ENCODE data around the gene LRRC1.
"Not testable (repeated sequence)": the region's sequence is repeated elsewhere in the genome, so short reads cannot be mapped to it uniquely, and the experiment has no call there.

LRRC1 gene

DNA sequence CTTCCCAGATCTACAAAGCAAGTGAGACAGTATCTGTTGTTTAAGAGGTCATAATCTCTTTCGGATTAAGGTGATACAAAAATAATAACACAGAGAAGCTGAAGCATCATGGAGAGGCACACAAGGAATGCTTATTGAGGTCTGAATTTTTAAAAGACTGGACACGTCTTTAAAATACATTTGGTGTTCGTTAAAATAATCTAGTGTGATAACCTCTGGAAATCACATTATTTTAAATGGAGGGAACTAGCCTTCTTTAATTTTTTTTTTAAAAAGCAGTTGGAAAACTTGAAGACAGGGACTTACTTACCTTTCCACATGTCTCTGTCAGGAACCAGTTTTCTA is 1.9 kb upstream of the LRRC1 start:
- DNase-seq (ENCODE audit: low read depth, low spot score) = no peak

DNA sequence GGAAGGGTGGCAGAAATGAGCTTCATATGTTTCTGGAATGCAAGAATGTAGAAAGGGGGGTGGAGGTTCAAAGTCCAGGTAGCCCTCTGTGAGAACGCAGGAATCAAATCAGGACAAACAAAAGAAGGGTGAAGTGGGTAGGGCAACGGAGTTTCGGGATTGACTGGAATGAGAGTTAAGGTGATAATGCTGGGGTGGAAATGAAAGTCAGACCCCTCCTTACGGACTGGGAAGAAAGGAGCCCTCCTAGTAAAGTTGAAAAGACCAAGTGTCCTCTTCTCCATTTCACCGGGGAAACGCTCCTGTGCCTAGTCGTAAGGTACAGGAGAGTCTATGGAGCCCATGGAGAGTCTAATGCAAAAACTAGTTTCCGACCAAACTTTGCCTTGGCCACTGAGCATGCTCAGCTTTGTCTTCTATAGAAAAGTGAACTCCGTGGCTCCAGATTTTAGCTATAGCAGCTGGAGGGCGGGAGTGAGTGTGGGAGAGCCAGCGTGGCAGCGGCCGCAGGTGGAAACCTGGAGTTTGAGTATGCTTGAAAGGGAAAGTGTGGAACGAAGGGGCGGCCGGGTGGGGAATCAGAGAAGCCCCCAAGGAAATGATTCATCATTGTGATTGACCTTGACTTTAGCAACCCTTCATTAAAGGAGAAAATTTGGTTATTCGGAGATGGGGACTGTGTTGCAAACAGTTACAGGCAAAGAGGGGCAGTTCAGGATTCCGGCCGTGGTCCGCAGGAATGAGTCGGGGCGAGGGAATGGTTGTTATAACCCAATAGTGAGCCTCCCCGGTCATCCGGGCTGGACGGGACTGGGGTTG is 1.3 kb upstream of the LRRC1 start:
- no peak for DNase-seq (ENCODE audit: low read depth, low spot score)

DNA sequence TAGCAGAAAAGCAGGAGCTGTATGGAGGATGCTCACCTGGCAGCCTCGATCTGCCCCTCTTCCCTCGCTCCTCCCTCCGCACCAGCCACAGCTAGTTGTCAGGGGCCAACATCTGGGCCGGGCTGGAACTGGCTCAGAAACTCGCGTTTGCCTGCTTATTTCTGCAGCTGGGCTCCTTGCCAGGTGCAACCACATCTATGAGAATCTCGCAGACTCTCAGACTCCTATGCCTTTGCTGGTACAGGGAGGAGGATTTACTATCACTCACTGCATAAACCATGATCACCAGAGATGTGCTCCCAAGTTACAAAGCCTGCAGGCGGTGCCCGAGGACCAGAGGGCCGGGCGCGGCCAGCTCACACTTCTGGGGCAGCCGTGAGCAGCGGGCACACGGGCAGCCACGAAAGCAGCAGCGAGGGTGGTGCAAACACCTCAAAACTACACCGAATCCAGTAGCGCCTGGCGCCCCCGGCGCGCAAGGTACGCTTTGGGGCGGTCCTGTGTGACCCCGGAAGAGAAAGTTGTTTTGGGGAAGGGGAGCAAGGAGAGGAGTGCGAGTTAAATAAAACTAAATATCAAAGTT is 577 bp upstream of the LRRC1 start:
- DNase-seq (ENCODE audit: low read depth, low spot score) = no peak

DNA sequence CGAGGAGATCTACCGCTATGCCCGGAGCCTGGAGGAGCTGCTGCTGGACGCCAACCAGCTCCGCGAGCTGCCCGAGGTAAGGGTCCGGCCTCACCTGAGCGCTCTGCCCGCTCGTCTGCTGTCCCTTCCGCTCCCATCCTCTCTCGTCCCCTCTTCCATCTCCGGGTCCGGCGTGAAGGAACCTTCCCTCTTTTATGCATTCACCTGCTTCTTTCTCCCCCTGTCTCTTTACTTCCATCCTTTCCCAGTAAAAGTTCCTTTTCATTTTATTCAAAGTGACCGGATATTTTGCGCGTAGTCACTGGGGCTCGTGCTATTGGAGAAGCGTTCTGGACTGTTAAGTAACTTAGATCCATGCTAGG is 516 bp downstream of the LRRC1 start:
- DNase-seq (ENCODE audit: low read depth, low spot score) = no peak

DNA sequence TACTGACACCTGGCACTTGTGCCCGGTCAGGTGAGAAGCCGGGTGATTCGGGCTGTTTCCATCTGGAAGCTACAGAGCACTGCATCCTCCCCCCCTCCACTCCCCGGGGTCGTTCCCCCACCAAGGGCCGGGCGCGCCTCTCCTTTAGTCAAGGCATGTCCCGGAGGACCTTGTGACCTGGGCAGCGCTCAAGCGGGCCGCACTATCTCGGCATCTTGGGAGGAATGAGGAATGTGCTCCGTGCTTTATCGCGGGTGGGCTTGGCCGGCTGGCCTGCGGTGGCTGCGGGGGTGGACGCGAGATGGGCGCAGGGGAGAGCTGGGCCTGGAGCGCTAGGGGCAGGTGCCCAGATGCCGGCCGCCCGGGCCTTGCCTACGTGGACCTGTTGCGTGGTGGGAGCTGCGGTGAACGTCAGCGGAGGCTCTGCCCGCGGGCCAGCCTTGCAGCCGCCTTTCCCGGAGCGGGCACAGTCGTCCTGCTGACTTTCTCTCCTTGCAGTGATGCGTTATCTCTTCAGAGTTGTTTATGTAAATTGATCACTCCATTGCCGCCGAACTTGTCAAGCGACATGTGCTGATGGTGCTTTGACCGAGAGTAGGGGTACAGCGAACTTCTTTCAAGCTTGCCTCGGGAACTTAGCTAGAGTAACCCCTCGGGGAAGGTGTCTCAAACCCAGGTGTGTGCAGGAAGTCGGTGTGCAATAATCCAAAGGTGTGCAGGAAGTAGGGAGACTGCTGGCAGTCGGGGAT is 1.1 kb downstream of the LRRC1 start:
- DNase-seq (ENCODE audit: low read depth, low spot score) = no peak

DNA sequence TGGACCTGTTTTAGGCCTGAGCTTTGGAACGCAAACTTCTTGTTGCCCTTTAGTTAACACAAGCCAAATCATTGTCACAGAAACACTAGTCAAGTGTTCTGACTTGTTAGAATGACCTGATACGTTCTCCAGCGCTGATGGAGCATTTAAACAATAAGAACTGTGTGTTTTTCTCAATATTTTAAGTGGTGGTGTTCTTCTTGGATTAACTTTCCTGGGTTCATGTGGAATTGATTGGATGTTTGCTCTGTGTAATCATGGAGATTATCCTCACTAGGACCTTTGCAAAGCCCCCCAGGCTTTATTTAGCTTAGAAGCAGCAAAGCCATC is 1.6 kb downstream of the LRRC1 start:
- no peak for DNase-seq (ENCODE audit: low read depth, low spot score)

DNA sequence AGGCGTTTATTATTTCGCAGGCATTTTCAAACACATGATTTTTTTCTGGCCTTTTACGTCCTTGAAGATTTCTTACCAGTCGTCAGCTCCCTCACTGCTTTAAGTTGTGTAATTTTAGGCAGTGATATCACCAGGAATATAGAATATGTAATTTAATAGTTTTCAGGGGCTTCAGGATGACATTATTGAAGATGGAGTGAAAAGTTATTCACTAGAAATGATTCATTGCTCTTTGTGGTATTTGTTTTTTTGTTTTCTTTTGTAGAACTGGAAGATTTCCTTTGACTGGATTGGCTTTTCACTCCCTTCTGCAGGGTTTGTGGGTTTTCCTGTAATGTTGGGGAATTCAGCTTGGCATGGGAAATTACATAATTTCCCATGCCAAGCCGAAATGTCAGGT is 2.0 kb downstream of the LRRC1 start:
- DNase-seq (ENCODE audit: low read depth, low spot score) = no peak

DNA sequence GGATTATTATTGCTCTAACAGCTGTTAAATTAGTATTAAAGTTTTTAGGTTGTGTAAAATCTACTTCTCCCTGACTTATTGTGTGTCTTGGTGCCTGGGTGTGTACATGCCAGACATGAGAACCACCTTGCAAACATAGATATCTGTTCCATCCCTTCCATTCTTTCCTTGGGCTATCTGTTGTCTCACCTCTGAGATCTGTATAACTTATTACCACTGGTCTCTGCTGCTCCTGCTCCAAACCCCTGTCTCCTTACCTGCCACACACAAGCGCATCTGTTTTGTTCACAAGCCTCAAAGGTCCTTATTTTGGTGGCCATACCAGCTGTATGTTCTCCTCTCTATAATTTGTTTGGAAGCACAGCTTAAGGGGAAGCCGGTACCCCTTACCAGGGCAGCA is 2.5 kb downstream of the LRRC1 start:
- DNase-seq (ENCODE audit: low read depth, low spot score) = no peak

DNA sequence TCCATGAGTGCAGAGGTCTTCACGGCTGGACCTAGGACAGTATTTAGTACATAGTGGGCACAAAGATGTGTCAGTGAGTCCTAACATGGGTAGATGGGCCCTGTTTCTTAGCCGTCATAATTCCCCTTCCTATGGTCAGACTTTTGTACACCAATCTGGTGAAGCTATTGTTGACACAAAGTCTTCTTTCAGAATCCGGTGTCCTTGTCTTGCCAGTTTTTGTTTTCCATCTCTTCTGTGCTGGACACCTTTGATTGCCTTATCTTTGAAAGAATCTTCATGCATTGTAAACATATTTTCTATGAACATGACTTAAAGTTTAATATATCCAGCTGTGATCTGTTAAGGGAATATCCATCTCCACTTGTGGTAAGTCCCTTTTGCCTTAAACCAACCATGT is 4.5 kb downstream of the LRRC1 start:
- no peak for DNase-seq (ENCODE audit: low read depth, low spot score)

DNA sequence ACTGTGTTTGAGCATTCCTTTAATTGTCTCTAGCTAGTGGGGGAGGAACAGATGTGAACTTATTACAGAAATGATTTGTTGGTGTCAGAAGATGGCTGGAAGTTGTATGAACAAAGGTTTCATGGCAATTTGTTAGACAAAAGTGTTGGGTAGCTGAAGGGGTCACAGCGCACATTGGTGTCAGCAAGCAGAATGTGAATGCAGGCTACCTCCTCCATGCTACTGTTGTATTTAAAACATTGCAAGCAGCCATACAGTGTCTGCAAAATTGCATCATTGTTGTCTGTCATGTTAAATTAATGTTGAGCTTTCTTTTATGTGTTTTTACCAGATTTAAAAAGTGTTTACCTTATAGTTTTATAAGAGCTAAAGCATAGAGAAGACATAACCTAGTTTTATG is 6.2 kb downstream of the LRRC1 start:
- DNase-seq (ENCODE audit: low read depth, low spot score) = no peak

DNA sequence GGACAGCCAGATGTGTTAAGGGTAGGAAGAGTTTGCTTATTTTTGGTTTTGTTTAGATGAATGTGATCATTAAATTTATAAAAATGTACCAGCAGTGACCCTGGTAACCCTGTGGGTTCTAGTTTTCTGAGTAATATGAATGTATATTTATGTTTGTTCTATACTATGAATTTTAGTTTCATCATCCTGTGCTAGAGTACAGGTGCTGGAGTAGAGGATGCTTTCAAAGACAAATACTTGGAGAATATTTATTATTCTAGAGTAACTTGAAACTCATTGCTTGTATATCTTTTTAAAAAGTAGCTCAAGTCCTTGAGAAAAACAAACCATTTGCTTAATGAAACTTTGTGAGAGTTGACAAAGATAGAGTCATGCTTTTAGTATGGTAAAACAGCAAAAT is 7.8 kb downstream of the LRRC1 start:
- DNase-seq (ENCODE audit: low read depth, low spot score) = no peak

DNA sequence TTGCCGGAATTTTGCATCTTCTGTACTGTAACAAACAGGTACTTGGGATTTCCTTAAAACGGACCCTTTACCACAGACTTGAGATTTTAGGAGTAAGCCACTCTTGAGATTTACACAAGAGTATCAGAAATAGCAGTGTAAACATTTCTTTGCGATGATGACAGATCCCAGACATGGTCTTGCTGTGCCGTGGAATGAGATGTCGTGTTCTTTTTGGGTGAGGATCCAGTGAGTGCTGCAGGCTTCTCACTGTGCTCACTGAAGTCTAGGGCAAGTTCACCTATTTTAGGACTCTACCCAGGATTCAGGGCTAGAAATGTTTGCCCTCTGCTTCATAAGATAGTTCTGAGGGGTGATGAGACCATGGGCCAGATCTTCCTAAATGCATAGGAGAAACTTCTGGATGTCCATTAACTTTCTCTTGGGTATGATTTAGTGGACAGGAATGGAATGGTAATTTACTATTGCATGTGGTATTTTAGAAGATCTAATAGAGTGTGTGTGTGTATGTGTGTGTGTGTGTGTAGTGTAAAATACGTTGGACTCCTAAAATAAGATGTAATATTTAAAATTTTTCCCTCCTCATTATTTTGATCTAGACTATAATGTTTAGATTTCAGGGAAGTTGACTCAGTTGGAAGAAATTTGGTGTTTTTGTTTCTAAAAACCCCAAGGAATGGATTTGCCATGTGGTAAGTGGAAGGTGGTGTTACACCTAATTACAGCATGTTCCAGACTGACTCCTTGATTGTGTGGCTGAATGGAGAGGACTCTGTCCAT is 8.5 kb downstream of the LRRC1 start:
- no peak for DNase-seq (ENCODE audit: low read depth, low spot score)

DNA sequence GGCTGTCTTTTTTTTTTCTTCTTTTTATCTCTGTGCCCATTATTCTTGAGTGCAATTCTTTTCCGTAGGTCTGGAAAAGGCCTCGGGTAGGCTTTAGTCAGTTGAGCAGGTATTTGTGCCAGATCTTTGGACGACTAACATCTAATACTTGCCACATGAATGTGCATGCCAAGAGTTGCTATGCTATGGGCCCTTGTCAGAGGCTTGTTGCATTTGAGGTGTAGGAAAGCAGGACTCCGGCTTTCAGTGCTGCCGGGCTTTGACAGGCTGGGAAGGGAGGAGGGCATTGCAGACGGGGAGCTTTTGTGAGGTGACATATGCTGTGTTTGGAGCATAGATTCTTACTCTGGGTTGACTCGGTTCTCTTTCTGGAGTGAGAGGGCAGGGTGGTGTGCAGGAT is 10.2 kb downstream of the LRRC1 start:
- no peak for DNase-seq (ENCODE audit: low read depth, low spot score)

DNA sequence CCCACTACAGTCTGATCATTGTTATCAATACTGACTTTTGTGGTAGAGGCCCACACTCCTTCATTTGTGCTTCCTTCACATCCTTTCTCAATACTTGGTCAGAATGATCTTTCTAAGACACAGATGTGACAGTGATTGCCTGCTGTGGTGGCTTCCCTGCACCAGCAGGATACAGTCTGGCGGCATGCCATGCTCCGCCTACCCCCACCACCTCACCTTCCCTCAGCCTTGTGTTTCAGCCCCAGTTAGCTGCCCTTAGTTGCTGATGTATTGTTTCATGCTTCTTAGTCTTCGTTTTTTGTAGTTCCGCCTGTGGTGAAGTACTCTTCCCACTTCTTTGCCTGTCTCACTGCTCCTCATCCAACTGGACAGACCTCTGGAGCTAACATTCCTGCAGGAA is 10.9 kb downstream of the LRRC1 start:
- no peak for DNase-seq (ENCODE audit: low read depth, low spot score)

DNA sequence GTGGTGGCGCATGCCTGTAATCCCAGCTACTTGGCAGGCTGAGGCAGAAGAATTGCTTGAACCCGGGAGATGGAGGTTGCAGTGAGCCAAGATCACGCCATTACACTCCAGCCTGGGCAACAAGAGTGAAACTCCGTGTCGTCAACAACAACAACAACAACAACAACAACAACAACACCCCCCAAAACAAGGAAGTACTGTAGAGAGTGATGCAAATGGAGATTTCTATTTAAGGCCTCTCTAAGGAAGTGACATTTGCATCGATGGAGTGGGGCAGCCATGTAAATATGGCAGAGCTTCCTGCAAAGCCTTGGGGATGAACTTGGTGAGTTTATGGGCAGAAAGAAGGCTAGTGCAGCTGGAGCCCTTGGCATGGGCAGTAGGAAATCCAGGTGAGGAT is 12.8 kb downstream of the LRRC1 start:
- not testable (repeated sequence) for DNase-seq (ENCODE audit: low read depth, low spot score)

DNA sequence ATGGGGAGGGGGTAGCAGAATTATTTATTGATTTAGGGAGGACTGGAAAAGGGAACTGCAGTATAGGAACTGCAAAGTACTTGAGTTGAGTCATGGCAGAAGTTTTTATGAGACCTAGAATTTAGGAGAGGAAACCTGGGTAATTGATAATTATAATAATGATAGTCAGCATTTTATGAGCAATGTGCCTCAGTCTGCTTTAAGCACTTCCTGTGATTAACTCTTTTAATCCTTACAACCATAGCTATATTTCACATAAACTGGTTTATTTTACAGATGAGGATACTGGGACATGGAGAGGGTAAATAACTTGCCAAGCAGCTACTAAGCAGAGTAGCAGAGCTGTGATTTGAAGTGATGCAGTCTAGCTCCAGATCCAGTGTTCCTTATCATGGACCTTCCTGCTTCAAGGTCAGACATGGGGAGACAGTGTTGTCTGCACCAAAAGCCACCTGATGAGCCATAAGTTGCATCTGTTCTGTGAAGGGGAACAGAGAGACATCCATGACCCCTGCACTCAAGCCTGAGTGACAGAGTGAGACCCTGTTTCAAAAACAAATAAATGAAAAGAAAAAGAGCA is 13.6 kb downstream of the LRRC1 start:
- no peak for DNase-seq (ENCODE audit: low read depth, low spot score)

DNA sequence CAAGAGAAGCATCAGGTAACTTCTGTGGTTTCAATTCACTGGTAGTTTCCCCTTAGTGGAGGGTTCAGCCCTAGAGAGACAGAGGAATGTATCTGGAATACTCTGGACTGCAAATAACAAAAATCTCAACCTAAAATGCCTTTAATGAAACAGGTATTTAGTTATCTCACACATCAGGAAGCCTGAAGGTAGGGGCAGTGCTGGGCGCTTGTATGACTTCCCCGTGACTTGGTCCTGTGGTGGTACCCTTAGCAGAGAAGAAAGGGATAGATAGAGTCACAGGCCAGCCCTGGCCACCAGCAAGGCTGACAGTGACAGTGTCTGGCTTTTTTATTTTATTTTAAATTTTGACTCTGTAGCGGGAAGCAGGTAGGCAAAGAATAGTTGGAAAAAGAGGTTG is 14.9 kb downstream of the LRRC1 start:
- no peak for DNase-seq (ENCODE audit: low read depth, low spot score)

DNA sequence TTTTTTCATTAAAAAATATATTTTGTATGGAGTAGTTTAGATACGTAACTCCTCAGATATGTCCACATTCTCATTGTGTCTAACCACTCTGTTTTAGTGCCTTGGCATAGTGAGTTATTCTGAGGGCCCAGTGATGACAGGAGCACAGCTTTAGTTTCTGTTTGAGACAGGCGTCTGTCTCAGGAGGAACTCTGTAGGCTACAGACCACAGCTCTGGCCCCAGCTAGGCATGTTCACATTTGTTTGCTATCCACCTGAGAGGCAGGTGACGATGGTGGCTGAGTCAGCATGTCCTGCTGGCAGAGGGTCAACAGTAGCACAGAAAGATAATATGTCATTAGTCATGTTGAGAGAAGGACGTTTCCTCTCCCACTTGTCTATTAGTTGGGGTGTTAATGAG is 16.3 kb downstream of the LRRC1 start:
- no peak for DNase-seq (ENCODE audit: low read depth, low spot score)

DNA sequence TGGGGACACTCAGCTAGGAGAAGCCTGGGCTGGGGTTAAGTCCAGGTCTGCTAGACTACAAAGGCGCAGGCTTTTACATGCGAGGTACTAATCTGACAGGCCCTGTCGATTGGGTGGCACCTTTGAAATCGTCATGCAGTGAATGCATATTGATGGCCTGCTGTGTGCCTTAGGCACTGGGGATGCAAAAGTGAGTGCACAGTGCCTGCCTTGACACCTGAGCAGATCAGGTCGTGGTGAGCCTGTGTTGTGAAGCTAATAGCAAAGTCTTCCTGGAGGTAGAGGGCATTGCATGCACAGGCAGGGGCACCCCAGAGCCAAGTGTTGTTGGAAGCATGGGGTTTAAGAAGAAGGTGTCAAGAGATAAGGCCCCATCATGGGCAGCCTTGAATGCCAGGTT is 16.9 kb downstream of the LRRC1 start:
- DNase-seq (ENCODE audit: low read depth, low spot score) = no peak

DNA sequence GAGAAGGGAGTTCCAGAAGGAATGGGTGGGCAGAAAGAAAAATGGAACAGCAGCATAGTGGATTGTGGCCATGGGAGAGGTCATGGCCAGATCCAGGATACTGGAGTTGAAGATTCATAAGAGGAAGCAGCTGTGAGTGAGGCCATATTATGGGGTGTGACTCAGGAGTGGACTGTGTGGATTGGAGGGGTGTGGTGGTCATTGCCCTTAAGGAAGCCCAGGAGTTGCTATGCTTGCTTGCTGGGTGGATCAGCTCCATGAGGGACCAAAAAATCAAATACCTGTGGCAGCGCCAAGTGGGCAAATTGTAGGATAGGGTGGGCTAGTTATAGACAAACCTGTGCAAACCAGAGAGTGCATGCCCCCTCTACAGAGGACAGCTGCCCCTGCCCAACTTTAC is 18.3 kb downstream of the LRRC1 start:
- no peak for DNase-seq (ENCODE audit: low read depth, low spot score)

DNA sequence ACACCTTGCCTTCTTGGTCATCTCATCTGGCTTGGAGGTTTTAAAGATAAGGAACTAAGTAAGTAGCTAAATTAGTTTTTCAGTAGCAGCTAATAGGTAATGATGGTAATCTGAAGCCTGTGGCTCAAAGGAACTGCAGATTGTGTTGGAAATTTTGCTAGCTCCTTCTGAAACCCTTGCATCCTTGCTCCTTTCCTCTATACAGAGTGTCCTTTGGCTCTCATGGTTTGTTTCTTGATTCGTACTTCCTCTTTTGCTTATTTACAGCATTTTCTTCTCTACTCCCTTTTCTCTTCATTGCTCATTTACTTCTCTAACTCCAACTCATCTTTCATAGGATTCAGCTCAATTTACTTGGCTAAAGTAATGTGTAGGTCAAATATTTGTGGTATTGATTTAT is 19.0 kb downstream of the LRRC1 start:
- DNase-seq (ENCODE audit: low read depth, low spot score) = no peak

DNA sequence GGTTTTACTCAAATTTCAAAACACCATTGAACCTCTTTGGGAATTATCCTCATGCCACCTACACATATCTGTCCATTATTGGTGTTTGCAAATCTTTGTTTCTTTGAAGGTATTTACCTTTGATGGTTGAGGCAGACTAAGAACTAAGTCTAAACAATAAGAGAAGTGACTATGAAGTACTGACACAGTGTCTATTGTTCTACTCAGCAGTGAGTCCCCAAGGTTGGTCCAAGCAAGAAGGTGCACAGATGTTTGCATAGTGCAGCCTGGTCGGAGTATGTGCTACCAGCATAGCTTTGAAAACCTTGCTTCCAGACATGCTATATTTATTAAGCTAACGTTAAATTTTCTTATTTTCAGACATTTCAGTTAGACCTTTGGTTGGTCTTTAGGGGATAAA is 19.5 kb downstream of the LRRC1 start:
- no peak for DNase-seq (ENCODE audit: low read depth, low spot score)

Measured in activated naive CD8-positive, alpha-beta T cell treated with anti-CD3 and anti-CD28 coated beads, Interleukin-2, amount 50 U/mL, for 16 hours (primary cell).